Raji (cell line): ENCODE measurements around the gene COL7A1.

Experiments
- POLR2A ChIP-seq: IDR thresholded peaks from 2 replicates; pipeline ENCODE4 v1.6.1; 2011; ENCODE audit warnings: low read depth, low read length, control low read depth; ENCODE audit not compliant: insufficient read depth

The COL7A1 gene

DNA sequence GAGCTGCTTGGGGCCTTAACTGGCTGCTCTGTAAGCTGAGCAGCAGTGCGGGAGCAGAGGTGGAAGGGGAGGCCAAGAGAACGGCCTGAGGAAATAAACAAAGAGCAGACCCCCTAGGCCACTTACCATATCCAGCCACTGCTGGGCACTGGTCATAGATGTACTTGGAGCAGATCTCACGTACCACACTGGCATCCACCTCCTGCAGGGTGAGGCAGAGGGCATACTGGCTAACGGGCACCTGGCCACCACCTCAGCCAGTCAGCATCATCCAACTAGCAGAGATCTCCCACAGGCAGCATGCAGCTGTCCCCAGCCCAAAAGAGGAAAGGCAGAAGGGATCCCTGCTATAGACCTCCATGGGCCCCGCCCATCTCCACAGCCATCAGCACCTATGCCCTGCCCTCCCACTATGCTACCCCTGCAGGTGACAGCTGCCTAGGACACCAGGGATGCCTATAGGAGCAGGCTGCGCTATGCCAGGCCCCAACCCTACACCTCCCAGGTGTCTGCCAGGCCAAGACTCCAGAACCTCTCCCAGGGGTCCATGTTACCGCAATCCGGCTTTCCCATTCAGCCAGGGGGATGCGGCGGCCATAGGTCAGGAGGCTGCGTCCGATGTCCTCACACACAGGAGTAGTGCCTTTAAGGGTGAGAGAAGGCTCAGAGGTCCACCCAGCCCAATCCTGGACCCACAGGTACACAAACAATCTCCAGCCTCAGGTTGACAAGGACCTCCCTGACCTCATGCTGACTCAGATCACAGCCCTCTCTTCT, 4.6 kb upstream of the COL7A1 start:
- TF ChIP-seq POLR2A: no peak

DNA sequence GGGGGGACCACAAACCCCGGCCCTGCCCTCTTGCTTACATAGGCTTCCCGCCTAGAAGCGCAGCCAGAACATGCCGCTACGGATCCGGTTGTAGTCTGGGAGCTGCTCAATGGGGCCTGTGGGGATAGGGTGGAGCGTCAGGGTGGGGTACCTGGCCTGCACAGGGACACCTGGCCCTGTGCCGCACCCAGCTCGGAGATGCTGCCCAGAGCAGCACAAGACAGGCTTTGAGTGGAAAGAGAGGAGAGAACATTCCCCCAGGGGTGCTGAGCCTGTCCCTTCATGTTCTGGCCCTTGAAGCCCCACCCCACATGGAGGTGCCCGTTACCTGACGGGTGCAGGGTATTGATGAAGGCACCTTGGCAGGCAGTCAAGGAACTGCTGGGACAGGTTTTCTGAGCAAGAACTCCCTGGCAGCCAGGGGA, 4.0 kb upstream of the COL7A1 start:
- no peak for TF ChIP-seq POLR2A

DNA sequence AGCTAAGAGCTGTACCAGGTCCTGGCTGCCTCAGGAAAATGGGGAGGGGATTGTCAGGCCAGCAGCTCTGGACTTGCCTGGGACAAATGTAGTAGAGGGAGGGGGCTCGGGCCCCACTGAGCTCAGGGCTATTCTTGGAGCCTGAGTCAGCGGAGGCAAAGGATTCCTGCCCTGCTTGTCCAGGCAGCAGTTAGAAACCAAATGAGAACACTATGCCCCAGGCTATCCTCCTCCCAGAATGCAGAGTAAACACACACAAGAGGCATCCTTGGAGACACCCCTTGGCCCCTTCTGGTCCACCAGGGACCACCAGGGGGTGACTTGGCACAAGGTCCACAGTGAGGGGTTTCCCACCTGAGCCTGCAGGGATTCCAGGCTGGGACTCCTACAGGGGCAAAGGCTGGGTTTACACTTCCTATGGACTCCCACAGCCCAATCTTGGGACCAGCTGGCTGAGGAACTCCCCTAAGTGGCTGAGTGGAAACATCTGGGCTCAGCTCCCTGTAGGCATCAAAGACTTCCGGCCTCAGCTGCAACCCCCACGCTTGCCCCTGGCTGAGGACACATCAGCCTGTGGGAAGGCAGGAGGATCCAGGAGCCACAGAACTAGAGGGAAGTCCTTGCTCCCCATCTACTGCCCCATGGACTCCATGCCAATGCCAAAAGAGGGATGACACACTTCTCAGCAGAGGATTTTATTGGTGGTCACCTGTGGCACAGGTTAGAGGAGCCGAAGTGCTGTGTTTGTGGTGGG, 3.4 kb upstream of the COL7A1 start:
- no peak for TF ChIP-seq POLR2A

DNA sequence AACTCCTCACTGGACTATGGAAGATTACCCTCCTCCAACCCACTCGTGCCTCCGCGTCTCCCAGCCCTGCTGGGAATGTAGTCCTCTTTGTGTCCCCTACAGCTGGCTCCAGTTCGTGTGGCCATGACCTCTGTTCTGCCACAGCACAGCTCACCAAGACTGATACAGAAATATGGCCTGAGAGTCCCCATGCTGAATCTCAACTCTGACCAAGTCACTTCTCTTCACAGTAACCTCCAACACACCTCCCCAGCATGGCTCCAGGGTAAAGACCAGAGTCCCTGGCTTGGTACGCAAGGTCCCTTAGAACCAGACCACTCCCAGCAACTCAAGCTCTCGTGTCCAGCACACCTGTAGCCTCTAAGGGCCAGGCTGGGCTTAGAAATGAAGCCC, 2.3 kb upstream of the COL7A1 start:
- TF ChIP-seq POLR2A: no peak

DNA sequence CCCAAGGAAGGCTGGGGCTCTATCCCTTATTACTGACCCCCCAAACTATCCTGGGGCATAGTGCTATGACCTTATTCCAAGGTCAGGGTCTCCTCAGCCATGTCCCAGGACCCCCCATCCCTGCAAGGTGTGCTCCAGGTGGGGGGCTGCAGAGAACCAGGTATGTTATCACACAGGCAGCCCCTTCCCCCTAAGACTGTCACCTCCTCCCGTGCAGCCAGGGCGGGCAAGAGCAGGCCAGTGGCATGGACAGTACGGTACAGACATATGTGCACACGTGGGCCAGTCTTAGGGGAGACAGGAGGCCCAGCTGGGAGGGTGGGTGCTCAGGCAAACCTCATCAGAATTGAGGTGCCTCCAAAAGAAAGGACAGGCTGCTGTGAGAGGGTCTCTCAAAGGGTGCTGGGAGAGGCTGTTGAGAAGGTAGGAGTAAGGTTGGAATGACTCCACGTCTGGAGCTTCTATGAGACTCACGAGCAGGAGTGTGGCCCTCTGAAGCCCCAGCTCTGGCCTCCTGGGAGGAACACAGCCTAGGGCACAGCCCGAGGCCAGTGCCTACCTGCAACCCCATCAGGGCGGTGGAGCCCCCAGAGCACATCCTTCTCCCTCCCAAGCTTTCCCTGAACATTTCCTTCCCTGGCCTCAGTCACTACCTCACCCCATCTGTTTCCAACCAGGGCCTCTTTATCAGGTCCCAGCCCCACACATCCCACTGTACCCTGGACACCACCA, 1.7 kb upstream of the COL7A1 start:
- no peak for TF ChIP-seq POLR2A

DNA sequence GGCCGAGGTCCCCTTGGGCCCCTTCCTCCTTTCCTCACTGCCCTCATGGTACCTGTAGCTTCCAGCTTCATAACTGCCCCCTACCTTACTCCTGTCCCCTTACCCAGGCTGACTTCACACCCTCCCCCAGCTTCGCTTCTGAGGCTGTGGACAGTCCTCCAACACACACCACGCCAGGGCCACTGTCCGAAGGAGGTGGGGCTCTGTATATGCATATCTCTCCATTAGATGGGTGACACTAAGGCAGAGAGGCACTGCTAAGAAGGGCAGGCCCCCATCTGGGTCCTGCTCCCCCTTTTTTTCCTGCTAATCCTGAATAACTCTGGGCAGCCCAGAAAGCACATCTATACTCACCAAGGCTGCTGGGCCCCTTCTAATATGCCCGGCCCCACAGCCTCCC, 1.0 kb upstream of the COL7A1 start:
- no peak for TF ChIP-seq POLR2A

DNA sequence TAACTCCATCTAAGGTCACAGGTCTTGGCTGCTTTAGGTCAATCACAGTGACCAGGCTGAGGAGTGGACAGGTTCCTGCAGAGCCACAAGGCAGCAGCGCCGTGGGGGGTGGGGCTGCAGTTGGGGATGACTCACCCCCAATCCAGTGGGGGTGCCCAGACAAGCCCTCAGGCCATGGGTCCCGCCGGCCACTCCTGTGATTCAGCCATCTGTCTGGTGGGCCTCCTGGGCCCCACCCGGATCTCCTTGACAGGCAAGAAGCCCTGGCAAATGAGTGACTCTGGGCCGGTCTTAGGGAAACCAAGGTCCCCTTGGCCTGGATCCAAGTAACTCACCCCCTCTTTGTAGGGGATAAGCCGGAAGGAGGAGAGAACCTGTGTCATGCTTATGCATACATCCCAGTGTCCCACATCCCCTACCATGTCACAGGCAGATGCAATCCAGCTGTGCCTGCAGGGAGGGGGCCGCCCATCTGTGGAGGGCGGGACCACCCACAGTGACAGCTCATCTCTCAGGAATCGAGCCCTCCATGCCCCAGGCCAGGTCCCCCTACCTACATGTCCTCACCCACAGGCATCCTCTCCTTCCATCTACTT, 495 bp upstream of the COL7A1 start:
- TF ChIP-seq POLR2A: no peak

DNA sequence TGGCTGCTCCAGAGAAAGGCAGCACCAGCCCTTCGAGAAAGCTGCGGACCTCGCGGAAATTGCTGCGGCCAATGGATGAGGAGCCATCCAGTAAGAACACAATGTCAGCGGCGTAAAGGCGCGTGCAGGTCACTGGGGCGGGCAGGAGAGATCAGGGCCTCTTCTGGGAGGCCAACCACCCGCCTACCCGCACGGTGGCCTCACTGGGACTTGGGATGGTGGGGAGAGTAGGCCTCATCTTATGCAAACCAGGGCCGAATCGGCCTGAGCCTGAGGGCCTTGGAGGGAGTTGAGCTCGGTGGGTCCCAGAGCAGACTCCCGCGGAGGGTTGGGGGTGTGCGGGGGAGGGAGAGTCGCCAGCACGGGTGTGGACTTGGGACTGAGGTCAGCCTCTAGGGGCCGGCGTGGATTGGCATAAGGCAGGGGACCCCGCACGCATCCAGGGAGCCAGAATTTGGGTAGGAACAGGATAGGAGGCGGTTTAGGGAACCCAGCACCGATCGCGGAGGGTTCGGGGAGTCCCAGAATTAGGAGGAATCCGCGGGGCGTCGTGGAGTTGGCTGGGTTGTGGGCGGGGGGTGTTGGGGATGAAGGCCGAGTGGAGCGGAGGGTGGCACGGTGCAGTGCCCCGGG, 596 bp downstream of the COL7A1 start:
- no peak for TF ChIP-seq POLR2A

DNA sequence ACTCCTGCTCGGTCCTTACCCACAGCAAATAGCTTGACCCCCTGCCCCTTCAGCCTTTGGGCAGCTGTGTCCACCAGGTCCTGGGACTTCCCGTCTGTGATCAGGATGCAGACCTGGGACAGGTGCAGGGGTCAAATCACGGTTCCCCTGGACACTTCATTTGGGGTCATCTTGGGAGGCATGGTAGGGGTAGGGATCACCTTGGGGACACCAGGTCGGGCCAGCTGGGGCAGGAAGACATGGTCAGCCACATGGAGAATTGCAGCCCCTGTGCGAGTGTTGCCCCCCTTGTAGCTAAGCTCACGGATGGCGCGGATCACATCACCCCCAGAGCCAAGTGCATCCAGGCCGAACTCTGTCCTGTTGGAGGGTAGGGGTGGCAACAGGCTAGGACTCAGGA, 1.8 kb downstream of the COL7A1 start:
- TF ChIP-seq POLR2A: no peak

DNA sequence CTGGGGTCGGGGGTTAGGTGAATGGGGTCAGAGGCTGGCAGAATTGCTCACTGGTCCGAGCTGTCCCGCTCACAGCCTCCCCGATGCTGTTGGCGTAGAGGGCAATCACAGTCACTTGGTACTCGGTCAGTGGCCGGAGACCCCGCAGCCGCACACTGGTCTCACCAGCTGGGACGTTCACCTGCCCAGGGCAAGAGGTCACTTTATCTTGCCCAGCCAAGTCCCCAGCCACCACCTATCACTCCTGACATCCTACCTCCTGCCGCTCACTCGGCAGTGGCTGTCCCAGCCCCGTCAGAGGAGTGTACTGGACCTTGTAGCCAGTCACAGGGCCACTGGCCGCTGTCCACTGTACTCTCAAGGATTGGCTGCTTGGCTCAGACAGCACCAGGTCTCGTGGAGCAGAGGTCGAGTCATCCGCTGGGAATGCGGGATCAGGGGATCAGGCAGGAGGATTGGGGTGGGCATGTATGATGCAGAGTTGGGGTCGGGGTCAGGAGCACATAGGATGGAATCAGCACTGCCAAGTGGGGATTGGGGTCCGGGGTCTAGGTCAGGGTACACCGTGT, 2.5 kb downstream of the COL7A1 start:
- no peak for TF ChIP-seq POLR2A

DNA sequence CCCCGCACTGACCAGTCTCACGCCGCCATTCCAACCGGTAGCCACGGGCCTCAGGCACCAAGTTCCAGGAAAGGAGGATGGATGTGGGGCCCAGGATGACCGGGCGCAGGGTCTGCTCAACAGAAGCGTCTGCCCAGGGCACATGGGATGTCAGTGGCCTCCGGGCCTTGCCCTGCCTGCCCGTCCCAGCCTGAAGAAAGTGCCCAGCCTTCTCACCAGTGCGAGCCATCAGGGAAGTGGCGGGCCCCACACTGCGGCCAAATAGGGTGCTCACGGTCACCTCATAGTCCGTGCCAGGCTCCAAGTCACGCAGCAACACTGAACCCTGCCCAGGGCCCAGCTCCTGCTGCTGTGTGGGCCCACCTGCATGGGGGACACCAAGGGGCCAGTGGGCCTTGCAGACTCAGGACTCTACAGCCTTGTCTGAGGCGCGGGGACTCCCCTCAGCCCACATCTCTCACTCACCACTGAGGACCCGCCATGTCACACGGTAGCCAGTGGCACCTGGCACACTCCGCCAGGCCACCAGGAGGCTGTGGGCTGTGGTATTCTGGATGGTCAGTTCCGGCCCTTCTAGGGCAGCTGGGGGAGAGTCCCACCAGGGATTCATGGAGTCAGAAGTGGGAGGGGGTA, 3.1 kb downstream of the COL7A1 start:
- TF ChIP-seq POLR2A: no peak

DNA sequence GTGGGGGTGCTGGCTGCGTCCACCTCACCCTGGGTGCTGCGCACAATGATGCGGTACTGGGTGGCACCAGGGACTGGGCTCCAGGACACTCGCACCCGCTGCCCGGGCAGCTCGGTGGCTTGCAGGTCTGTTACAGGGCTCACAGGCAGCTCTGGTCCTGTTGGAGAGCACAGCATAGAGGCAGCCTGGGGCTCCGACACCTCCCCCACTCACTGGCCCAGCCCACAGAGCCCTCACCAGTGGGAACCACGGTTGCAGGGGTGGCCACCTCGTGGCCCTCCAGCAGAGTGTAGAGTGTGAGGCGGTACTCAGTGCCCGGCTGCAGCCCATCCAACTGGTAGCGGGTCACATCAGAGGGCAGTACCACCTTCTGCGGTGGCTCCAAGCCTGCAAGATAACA, 3.7 kb downstream of the COL7A1 start:
- no peak for TF ChIP-seq POLR2A

DNA sequence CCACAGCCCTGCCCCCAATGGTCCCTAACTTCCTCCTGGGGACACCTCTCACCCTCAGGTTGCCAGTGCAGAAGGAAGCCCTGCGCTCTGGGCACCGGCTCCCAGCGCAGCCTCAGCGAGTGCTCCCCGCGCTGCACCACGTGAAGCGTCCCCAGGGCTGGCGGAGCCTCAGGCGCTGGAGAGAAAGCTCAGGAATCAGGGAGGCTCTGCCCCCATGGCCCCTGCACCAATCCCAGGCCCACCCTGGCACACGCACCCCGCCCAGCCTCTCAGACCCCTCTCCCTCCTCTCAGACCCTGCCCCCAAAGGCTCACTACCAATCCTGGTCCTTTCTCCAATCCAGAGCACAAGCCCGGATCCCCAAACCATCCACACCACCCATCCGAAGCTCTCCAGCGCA, 6.9 kb downstream of the COL7A1 start:
- TF ChIP-seq POLR2A: no peak

DNA sequence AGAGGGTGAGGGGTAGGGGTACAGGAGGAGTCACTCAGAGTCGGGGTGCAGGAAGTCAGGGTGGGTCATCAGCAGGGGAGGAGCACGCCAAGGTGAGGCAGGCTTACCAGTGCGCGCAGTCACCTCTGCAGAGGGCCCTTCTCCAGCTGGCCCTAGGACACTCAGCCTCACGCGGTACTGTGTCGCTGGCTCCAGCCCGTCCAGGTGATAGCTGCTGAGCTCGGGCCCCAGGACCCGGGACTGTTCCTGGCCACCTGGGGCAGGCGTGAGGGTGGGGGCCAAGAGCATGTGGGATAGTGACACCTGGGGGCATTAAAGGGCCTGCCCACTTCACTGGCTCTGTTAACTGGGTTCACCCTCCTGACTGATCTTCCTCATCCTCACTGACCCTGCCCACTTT, 7.4 kb downstream of the COL7A1 start:
- no peak for TF ChIP-seq POLR2A
